ENCODE data around the gene IKBKE. TPM values are rescaled to one million over a fixed set of nuclear protein-coding genes. Genes with fewer than 3 reads are reported as not detected.

Gene IKBKE
- total and polyA plus RNA-seq, 10 of the 15 experiments (the other 5 are each of a cell fraction or from before 2014, with no cell fraction given), result 12.8 to 35.1 (median 23.1) TPM

DNA sequence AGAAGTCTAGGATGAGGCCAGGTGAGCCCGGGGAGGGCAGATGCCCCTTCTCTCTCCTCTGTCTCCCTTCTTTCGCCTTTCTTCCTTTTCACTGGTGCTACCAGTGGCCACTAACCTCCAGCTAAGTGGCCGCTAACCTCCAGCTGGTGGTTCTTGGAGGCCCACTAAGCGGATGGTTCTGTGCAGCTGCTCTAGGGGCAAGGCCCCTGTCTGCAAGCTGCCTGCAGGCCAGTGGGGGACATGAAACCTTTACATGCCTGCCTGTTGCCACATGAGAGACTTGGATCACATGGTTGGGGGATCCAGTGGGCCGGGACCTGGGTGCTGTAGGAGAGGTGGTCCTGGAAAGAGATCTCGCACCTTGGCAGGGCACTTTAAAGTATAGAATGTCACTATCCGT lies 17.7 kb downstream of the IKBKE start (continued):
- TF ChIP-seq, protein P1, sequence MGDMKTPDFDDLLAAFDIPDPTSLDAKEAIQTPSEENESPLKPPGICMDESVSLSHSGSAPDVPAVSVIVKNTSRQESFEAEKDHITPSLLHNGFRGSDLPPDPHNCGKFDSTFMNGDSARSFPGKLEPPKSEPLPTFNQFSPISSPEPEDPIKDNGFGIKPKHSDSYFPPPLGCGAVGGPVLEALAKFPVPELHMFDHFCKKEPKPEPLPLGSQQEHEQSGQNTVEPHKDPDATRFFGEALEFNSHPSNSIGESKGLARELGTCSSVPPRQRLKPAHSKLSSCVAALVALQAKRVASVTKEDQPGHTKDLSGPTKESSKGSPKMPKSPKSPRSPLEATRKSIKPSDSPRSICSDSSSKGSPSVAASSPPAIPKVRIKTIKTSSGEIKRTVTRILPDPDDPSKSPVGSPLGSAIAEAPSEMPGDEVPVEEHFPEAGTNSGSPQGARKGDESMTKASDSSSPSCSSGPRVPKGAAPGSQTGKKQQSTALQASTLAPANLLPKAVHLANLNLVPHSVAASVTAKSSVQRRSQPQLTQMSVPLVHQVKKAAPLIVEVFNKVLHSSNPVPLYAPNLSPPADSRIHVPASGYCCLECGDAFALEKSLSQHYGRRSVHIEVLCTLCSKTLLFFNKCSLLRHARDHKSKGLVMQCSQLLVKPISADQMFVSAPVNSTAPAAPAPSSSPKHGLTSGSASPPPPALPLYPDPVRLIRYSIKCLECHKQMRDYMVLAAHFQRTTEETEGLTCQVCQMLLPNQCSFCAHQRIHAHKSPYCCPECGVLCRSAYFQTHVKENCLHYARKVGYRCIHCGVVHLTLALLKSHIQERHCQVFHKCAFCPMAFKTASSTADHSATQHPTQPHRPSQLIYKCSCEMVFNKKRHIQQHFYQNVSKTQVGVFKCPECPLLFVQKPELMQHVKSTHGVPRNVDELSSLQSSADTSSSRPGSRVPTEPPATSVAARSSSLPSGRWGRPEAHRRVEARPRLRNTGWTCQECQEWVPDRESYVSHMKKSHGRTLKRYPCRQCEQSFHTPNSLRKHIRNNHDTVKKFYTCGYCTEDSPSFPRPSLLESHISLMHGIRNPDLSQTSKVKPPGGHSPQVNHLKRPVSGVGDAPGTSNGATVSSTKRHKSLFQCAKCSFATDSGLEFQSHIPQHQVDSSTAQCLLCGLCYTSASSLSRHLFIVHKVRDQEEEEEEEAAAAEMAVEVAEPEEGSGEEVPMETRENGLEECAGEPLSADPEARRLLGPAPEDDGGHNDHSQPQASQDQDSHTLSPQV (IDR thresholded peaks at IDR 0.05), result no peak
- TF ChIP-seq YY1 (IDR thresholded peaks at IDR 0.05; ENCODE audit: low read depth, low read length) (no peak), POLR2AphosphoS2 (IDR thresholded peaks at IDR 0.05; ENCODE audit: low read depth, low read length) (no peak), KDM1A (IDR thresholded peaks at IDR 0.05; ENCODE audit: borderline replicate concordance) (no peak), EP300 (IDR thresholded peaks at IDR 0.05; ENCODE audit: borderline replicate concordance in 1 of 2, control insufficient read depth in 1 of 2, low read depth in 2 of 2, low read length in 2 of 2) (no peak), NBN (IDR thresholded peaks at IDR 0.05) (no peak), EZH2 (IDR thresholded peaks at IDR 0.05; ENCODE audit: borderline replicate concordance, control insufficient read depth, low read depth, low read length) (no peak)

DNA sequence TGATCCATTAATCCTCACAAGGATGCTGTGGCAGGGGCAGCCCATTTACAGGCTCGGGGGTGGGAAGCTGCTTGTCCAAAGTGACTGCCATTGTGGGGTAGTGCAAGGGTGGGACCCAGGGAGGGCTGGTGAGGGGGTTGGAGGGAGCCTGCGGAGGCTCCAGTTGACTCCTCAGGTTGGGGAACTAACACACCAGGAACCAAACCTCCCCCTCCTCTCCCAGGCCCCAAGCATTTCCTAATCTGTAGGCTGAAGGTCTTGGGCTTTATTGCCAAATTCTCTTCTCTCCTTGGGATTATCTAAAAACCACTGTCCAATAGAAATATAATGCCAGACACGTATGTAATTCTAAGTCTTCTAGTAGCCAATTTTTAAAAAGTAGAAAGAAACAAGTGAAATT lies 18.2 kb downstream of the IKBKE start:
- CTCF ChIA-PET, result interaction anchor here (0.6 to 3.8 kb wide), 5 partner anchors 9 to 103 kb away, joined by 3 to 74 read pairs (median 17); partner anchors contain the start of gene IKBKE
- peaks cover 20 to 25% of the 10 kb centered on the region in 2 experiments for H3K36me3 ChIP-seq (ENCODE audit: control insufficient read depth in 2 of 2, insufficient read depth in 2 of 2, low read length in 1 of 2)
- no peak for TF ChIP-seq YBX1 (IDR thresholded peaks at IDR 0.05)
- no peak for TF ChIP-seq TBL1XR1 (IDR thresholded peaks at IDR 0.05; ENCODE audit: low read depth, low read length)
- TF ChIP-seq LARP7 (IDR thresholded peaks at IDR 0.05), result no peak
- TF ChIP-seq, protein P2, sequence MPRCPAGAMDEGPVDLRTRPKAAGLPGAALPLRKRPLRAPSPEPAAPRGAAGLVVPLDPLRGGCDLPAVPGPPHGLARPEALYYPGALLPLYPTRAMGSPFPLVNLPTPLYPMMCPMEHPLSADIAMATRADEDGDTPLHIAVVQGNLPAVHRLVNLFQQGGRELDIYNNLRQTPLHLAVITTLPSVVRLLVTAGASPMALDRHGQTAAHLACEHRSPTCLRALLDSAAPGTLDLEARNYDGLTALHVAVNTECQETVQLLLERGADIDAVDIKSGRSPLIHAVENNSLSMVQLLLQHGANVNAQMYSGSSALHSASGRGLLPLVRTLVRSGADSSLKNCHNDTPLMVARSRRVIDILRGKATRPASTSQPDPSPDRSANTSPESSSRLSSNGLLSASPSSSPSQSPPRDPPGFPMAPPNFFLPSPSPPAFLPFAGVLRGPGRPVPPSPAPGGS (IDR thresholded peaks at IDR 0.05; ENCODE audit: borderline replicate concordance, insufficient read depth, low read depth, low read length, poor library complexity, severe bottlenecking), result no peak
- no peak for TF ChIP-seq ZNF384 (IDR thresholded peaks at IDR 0.05; ENCODE audit: borderline replicate concordance, low read depth, low read length)
- no peak for TF ChIP-seq ZNF24 (IDR thresholded peaks at IDR 0.05)
- TF ChIP-seq, protein P3, sequence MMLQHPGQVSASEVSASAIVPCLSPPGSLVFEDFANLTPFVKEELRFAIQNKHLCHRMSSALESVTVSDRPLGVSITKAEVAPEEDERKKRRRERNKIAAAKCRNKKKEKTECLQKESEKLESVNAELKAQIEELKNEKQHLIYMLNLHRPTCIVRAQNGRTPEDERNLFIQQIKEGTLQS (IDR thresholded peaks at IDR 0.05; ENCODE audit: borderline replicate concordance, extremely low read depth, low read depth, low read length), result no peak
- TF ChIP-seq, protein P4, sequence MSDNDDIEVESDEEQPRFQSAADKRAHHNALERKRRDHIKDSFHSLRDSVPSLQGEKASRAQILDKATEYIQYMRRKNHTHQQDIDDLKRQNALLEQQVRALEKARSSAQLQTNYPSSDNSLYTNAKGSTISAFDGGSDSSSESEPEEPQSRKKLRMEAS (IDR thresholded peaks at IDR 0.05; ENCODE audit: low read depth, low read length), result no peak
- no peak for TF ChIP-seq SPI1 (IDR thresholded peaks at IDR 0.05; ENCODE audit: borderline replicate concordance, insufficient read depth, low read depth, low read length)

More for the DNA sequence above, 18.2 kb downstream of the IKBKE start:
- Histone ChIP-seq H3K79me2 (ENCODE audit: control insufficient read depth, insufficient read depth, low read length) (no peaks in the 10 kb centered on the region), H4K20me1 (ENCODE audit: control insufficient read depth, insufficient read depth) (no peaks in the 10 kb centered on the region), H3K27me3 (replicated peaks in 1 of 2; ENCODE audit: control insufficient read depth in 2 of 2, insufficient read depth in 2 of 2, low read length in 1 of 2) (no peaks in the 10 kb centered on the region), H3K9ac (ENCODE audit: control insufficient read depth, insufficient read depth, low read length) (no peak overlapping the region), H3K4me3 (no peak overlapping the region), H2AFZ (ENCODE audit: control insufficient read depth, low read depth, low read length) (no peak overlapping the region), H3K9me3 (replicated peaks; ENCODE audit: control insufficient read depth, insufficient read depth, low read length) (no peaks in the 10 kb centered on the region), H3K4me2 (ENCODE audit: control insufficient read depth, insufficient read depth) (no peak overlapping the region), H3K27ac (ENCODE audit: control insufficient read depth, insufficient read depth) (no peak overlapping the region), H3K4me1 (ENCODE audit: control insufficient read depth, insufficient read depth, low read length) (no peaks in the 10 kb centered on the region)
- no peak for ATAC-seq
- BruUV-seq (replicated peaks), result no TSS peak
- ChIA-PET RAD21 (ENCODE audit: unreplicated experiment) (interaction anchor here (3.0 kb wide), 1 partner anchor 57 kb away, joined by 23 read pairs; no protein-coding TSS in a partner anchor), SMC1A (ENCODE audit: uncharacterized antibody, unreplicated experiment) (interaction anchor here (1.5 to 11.5 kb wide), 3 partner anchors 9 to 122 kb away, joined by 3 to 146 read pairs (median 7); no protein-coding TSS in a partner anchor), POLR2A (no interaction called here)
- no peak for DNase-seq (ENCODE audit: low read depth, low spot score)
- WGBS (ENCODE audit: insufficient coverage, insufficient replicate concordance, low lambda C conversion rate, missing lambda C conversion rate), result 79% methylated on average over 3 of the region's 3 CpGs
- intact Hi-C loops (cut with micrococcal nuclease; ENCODE audit: unreplicated experiment) (no loop called here), in situ Hi-C loops (cut with MboI) (loop anchor here (5.0 kb wide), 1 partner anchor 94 kb away; no protein-coding TSS in a partner anchor)
- FAIRE-seq, result no peak

Measured in GM12878 (cell line).